ENCODE results near the gene GABRG3.
"Not testable (repeated sequence)": the region's sequence is repeated elsewhere in the genome, so short reads cannot be mapped to it uniquely, and the experiment has no call there.

GABRG3 gene

GRCh38 chr15:27328186-27328585 is 357.2 kb downstream of the GABRG3 start:
- no peak for DNase-seq (ENCODE audit: low read depth in 3 of 3)

- DNase-seq (ENCODE audit: low read depth in 3 of 3): no peak
These were observed 357.6 kb downstream of the GABRG3 start for GRCh38 chr15:27328608-27329007.

GRCh38 chr15:27330326-27330725 is 359.3 kb downstream of the GABRG3 start:
- no peak for DNase-seq (ENCODE audit: low read depth in 3 of 3)

GRCh38 chr15:27336676-27337075 is 365.7 kb downstream of the GABRG3 start:
- no peak for DNase-seq (ENCODE audit: low read depth in 3 of 3)

GRCh38 chr15:27339138-27339537 is 368.2 kb downstream of the GABRG3 start:
- no peak for DNase-seq (ENCODE audit: low read depth in 3 of 3)

- DNase-seq (ENCODE audit: low read depth in 3 of 3): no peak
These were observed 370.9 kb downstream of the GABRG3 start for GRCh38 chr15:27341780-27342343.

GRCh38 chr15:27342991-27343390 is 372.0 kb downstream of the GABRG3 start:
- DNase-seq (ENCODE audit: low read depth in 3 of 3): no peak

GRCh38 chr15:27352136-27352535 is 381.2 kb downstream of the GABRG3 start:
- no peak for DNase-seq (ENCODE audit: low read depth in 3 of 3)

GRCh38 chr15:27353856-27354255 is 382.9 kb downstream of the GABRG3 start:
- no peak for DNase-seq (ENCODE audit: low read depth in 3 of 3)

- no peak for DNase-seq (ENCODE audit: low read depth in 3 of 3)
These were observed 387.9 kb downstream of the GABRG3 start for GRCh38 chr15:27358751-27359434.

GRCh38 chr15:27359586-27359985 is 388.6 kb downstream of the GABRG3 start:
- no peak for DNase-seq (ENCODE audit: low read depth in 3 of 3)

GRCh38 chr15:27360316-27360715 is 389.3 kb downstream of the GABRG3 start:
- no peak for DNase-seq (ENCODE audit: low read depth in 3 of 3)

- DNase-seq (ENCODE audit: low read depth in 3 of 3): no peak
These were observed 390.5 kb downstream of the GABRG3 start for GRCh38 chr15:27361438-27361837.

GRCh38 chr15:27365456-27365855 is 394.5 kb downstream of the GABRG3 start:
- DNase-seq (ENCODE audit: low read depth in 3 of 3): no peak

- DNase-seq (ENCODE audit: low read depth in 3 of 3): not testable (repeated sequence)
These were observed 406.4 kb downstream of the GABRG3 start for GRCh38 chr15:27377391-27377790.

GRCh38 chr15:27382361-27383025 is 411.5 kb downstream of the GABRG3 start:
- no peak for DNase-seq (ENCODE audit: low read depth in 3 of 3)

GRCh38 chr15:27383726-27384125 is 412.7 kb downstream of the GABRG3 start:
- DNase-seq (ENCODE audit: low read depth in 3 of 3): no peak

GRCh38 chr15:27392163-27392562 is 421.2 kb downstream of the GABRG3 start:
- DNase-seq (ENCODE audit: low read depth in 3 of 3): no peak

- DNase-seq (ENCODE audit: low read depth in 3 of 3): no peak
These were observed 425.5 kb downstream of the GABRG3 start for GRCh38 chr15:27396521-27396920.

- DNase-seq (ENCODE audit: low read depth in 3 of 3): no peak
These were observed 426.0 kb downstream of the GABRG3 start for GRCh38 chr15:27396996-27397395.

- no peak for DNase-seq (ENCODE audit: low read depth in 3 of 3)
These were observed 427.7 kb downstream of the GABRG3 start for GRCh38 chr15:27398631-27399161.

- DNase-seq (ENCODE audit: low read depth in 3 of 3): no peak
These were observed 428.3 kb downstream of the GABRG3 start for GRCh38 chr15:27399241-27399640.

GRCh38 chr15:27401471-27401870 is 430.5 kb downstream of the GABRG3 start:
- DNase-seq (ENCODE audit: low read depth in 3 of 3): no peak

All from stimulated activated CD4-positive, alpha-beta T cell treated with anti-CD3 and anti-CD28 coated beads, TNF-alpha, amount 100 ng/mL, for 4 hours (primary cell).